HepG2 (cell line): Measurements from ENCODE around the gene HSDL1. TPM values are rescaled to one million over a fixed set of nuclear protein-coding genes. Genes with fewer than 3 reads are reported as not detected.

Experiments used
- ASH2L ChIP-seq: fragments of 300-600, 200-600 bp; sonication (generic); IDR thresholded peaks from 2 replicates; pipeline ENCODE4 v1.7.0; 2017; ENCODE audit warnings: low read depth, mild to moderate bottlenecking, moderate library complexity, mixed read lengths, low read length; ENCODE audit not compliant: insufficient read length
- CBX5 ChIP-seq: sonication (generic); formaldehyde crosslinking; IDR thresholded peaks from 2 replicates; pipeline ENCODE4 v1.4.0; 2020; ENCODE audit warnings: missing genetic modification reagents, borderline replicate concordance
- CREM ChIP-seq, 2 experiments: sonication (generic) in 1 of 2; formaldehyde crosslinking in 1 of 2; IDR thresholded peaks; 2 replicates each; pipeline versions ENCODE4 v1.4.0 to v1.6.1; 2016 to 2020; ENCODE audit warnings: antibody characterized with exemption in 1 of 2, mild to moderate bottlenecking in 1 of 2, missing genetic modification reagents in 1 of 2
- ELK4 ChIP-seq: sonication (generic); formaldehyde crosslinking; IDR thresholded peaks from 2 replicates; pipeline ENCODE4 v1.9.0; 2021; ENCODE audit warnings: missing genetic modification reagents, borderline replicate concordance
- EP300 ChIP-seq, 3 experiments: sonication (generic) in 1 of 3; formaldehyde crosslinking in 1 of 3; IDR thresholded peaks; 2 replicates each; pipeline versions ENCODE4 v1.5.1 to v1.6.1; 2011 to 2020; ENCODE audit warnings: low read depth in 2 of 3, low read length in 2 of 3, borderline replicate concordance in 1 of 3, improper control_type of control experiment in 1 of 3, mild to moderate bottlenecking in 1 of 3, missing genetic modification reagents in 1 of 3, moderate library complexity in 1 of 3
- KAT2B ChIP-seq: fragments of 150-350 bp; IDR thresholded peaks from 2 replicates; pipeline ENCODE4 v1.6.1; 2014; ENCODE audit warnings: low read depth, low read length, borderline replicate concordance
- KDM4B ChIP-seq: sonication (generic); formaldehyde crosslinking; IDR thresholded peaks from 2 replicates; pipeline ENCODE4 v1.4.0; 2020; ENCODE audit warnings: missing genetic modification reagents
- MED1 ChIP-seq: sonication (generic); formaldehyde crosslinking; IDR thresholded peaks from 2 replicates; pipeline ENCODE4 v1.4.0; 2020; ENCODE audit warnings: missing genetic modification reagents
- NFKBIZ ChIP-seq: IDR thresholded peaks from 2 replicates; pipeline ENCODE4 v1.6.1; 2018; ENCODE audit warnings: missing genetic modification reagents, missing compliant biosample characterization
- RARG ChIP-seq: sonication (generic); formaldehyde crosslinking; IDR thresholded peaks from 2 replicates; pipeline ENCODE4 v1.4.0; 2020; ENCODE audit warnings: low read depth, mild to moderate bottlenecking, missing genetic modification reagents
- SP2 ChIP-seq: sonication (generic); formaldehyde crosslinking; IDR thresholded peaks from 2 replicates; pipeline ENCODE4 v1.5.1; 2020; ENCODE audit warnings: mild to moderate bottlenecking, missing genetic modification reagents
- TEF ChIP-seq: sonication (generic); formaldehyde crosslinking; IDR thresholded peaks from 2 replicates; pipeline ENCODE4 v1.5.0; 2020; ENCODE audit warnings: missing genetic modification reagents
- TFE3 ChIP-seq: IDR thresholded peaks from 2 replicates; pipeline ENCODE4 v1.6.1; 2016
- YY1 ChIP-seq: IDR thresholded peaks from 2 replicates; pipeline ENCODE4 v1.6.1; 2011; ENCODE audit warnings: low read length, low read depth, moderate library complexity, mild to moderate bottlenecking; ENCODE audit not compliant: insufficient read depth, insufficient replicate concordance
- ZBTB26 ChIP-seq: IDR thresholded peaks from 2 replicates; pipeline ENCODE4 v1.6.1; 2016; ENCODE audit warnings: missing compliant biosample characterization, missing genetic modification reagents, borderline replicate concordance
- ZBTB38 ChIP-seq: sonication (generic); formaldehyde crosslinking; IDR thresholded peaks from 2 replicates; pipeline ENCODE4 v1.5.1; 2020; ENCODE audit warnings: mild to moderate bottlenecking, missing genetic modification reagents
- ZNF160 ChIP-seq: sonication (generic); formaldehyde crosslinking; IDR thresholded peaks from 2 replicates; pipeline ENCODE4 v1.8.0; 2022; ENCODE audit warnings: mild to moderate bottlenecking, inconsistent platforms, missing genetic modification reagents
- ZNF274 ChIP-seq: sonication (generic); formaldehyde crosslinking; IDR thresholded peaks from 2 replicates; pipeline ENCODE4 v1.5.1; 2020; ENCODE audit warnings: mild to moderate bottlenecking, missing genetic modification reagents
- ZNF3 ChIP-seq: IDR thresholded peaks from 2 replicates; pipeline ENCODE4 v1.7.0; 2017; ENCODE audit warnings: inconsistent platforms
- ZNF468 ChIP-seq: sonication (generic); formaldehyde crosslinking; IDR thresholded peaks from 2 replicates; pipeline ENCODE4 v1.8.0; 2022; ENCODE audit warnings: mild to moderate bottlenecking, moderate library complexity, missing genetic modification reagents
- ZNF674 ChIP-seq: sonication (generic); formaldehyde crosslinking; IDR thresholded peaks from 2 replicates; pipeline ENCODE4 v1.5.0; 2020; ENCODE audit warnings: low read depth, mild to moderate bottlenecking, missing genetic modification reagents
- ZNF709 ChIP-seq: sonication (generic); formaldehyde crosslinking; IDR thresholded peaks from 2 replicates; pipeline ENCODE4 v1.5.0; 2020; ENCODE audit warnings: mild to moderate bottlenecking, missing genetic modification reagents
- ZNF747 ChIP-seq: sonication (generic); formaldehyde crosslinking; IDR thresholded peaks from 2 replicates; pipeline ENCODE4 v1.8.1; 2023; ENCODE audit warnings: missing genetic modification reagents, mild to moderate bottlenecking, borderline replicate concordance
- ZSCAN5A ChIP-seq: sonication (generic); formaldehyde crosslinking; IDR thresholded peaks from 2 replicates; pipeline ENCODE4 v1.8.0; 2022; ENCODE audit warnings: mild to moderate bottlenecking, missing genetic modification reagents, borderline replicate concordance
- polyA plus RNA-seq, 8 experiments: library from polyadenylated mRNA; depleted of rRNA in 3 of 8; stranded (reverse) in 7 of 8; unstranded in 1 of 8; fragments of >200 nt; fragmentation: Illumina TruSeq in 4 of 8; extraction: Trizol in 4 of 8; gene quantifications; 2 replicates each; pipeline versions ENCODE4 v1.2.1 to v1.2.3, GENCODE V29; 2011 to 2016; ENCODE audit warnings: low read depth in 4 of 8, missing spikeins in 1 of 8, mixed read lengths in 1 of 8; ENCODE audit not compliant: insufficient read depth in 1 of 8
- total RNA-seq, 5 experiments: library from RNA; depleted of rRNA; stranded (reverse); fragments of >200 nt; fragmentation: Illumina TruSeq; extraction: Trizol; gene quantifications; 2 replicates each; pipeline ENCODE4 v1.2.3, GENCODE V29; 2016; ENCODE audit warnings: low read depth in 1 of 5

HSDL1 gene
- total and polyA plus RNA-seq, 2 of the 13 experiments (the other 11 are each of a cell fraction or from before 2014, with no cell fraction given): 49.2 to 49.7 TPM

GRCh38 chr16:84096447-84097005, 48.5 kb downstream of the HSDL1 start (continued):
- TF ChIP-seq TFE3 (peak; percentile 71), KDM4B (CRISPR knock-in tag) (no peak), ZBTB26 (CRISPR knock-in tag) (0 out of 2 replicates have a peak, but pooled peaks have one; percentile 33), KAT2B (no peak), NFKBIZ (CRISPR knock-in tag) (no peak), ZSCAN5A (no peak), ZNF674 (CRISPR knock-in tag) (no peak), ZNF468 (CRISPR knock-in tag) (no peak), CREM (IDR thresholded peaks at IDR 0.05) (peak; percentile 59), CREM (CRISPR knock-in tag; IDR thresholded peaks at IDR 0.05) (no peak), ZNF3 (CRISPR knock-in tag) (peak; percentile 89), TEF (CRISPR knock-in tag) (no peak), ZNF274 (CRISPR knock-in tag) (no peak), MED1 (CRISPR knock-in tag) (peak; percentile 79), CBX5 (CRISPR knock-in tag) (0 out of 2 replicates have a peak, but pooled peaks have one; percentile 33), YY1 (no peak), ZNF709 (CRISPR knock-in tag) (no peak), ASH2L (peak; percentile 50), ZBTB38 (CRISPR knock-in tag) (no peak), SP2 (CRISPR knock-in tag) (no peak), EP300 (IDR thresholded peaks at IDR 0.05; ENCODE audit: low read depth in 2 of 2, low read length in 2 of 2) (peak; percentile 67 to 72; a peak in 3 of 4 replicates), EP300 (CRISPR knock-in tag; IDR thresholded peaks at IDR 0.05; ENCODE audit: borderline replicate concordance) (peak; percentile 47; the same call in 1 of the 2 replicates), ELK4 (CRISPR knock-in tag) (no peak), RARG (CRISPR knock-in tag) (no peak), ZNF160 (no peak), ZNF747 (CRISPR knock-in tag) (no peak)
